ENCODE results near the gene HPS1. TPM values are rescaled to one million over a fixed set of nuclear protein-coding genes. Genes with fewer than 3 reads are reported as not detected.

The HPS1 gene
- total RNA-seq, 4 donors from 2014 or later: 26.3 to 40.6 (median 27.9) TPM

DNA sequence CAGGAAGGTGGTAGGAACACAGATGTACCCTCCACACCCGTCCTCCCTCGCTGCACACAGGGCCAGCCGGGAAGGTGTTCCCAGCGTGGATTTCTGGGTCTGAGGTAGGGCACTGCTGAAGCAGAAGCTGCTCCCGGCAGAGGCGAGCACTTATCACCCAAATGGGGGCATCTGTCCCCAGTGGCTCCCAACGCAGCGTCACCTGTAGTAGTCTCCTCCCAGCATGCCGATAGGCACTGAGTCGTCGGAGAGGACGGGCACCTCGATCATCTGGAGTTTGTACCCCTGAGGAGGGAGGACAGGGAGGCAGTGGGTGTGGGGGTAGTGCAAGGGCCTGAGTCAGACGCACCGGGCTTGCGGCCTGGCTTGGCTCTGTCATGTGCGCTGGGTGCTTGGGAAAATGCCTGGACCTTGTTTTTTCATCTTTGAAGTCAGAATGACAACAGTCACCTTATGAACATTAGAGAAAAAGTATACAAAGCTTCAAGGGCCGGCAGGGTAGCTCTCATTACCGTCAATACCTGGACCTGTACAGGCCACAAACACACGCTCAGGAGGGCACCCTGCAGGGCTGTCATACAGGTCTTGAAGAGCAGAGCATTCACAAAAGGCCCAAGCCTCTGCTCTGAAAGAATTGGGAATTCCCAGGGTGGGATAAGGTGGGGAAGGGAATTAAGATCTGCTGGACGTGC is 28.6 kb downstream of the HPS1 start:
- TF ChIP-seq, protein P1, sequence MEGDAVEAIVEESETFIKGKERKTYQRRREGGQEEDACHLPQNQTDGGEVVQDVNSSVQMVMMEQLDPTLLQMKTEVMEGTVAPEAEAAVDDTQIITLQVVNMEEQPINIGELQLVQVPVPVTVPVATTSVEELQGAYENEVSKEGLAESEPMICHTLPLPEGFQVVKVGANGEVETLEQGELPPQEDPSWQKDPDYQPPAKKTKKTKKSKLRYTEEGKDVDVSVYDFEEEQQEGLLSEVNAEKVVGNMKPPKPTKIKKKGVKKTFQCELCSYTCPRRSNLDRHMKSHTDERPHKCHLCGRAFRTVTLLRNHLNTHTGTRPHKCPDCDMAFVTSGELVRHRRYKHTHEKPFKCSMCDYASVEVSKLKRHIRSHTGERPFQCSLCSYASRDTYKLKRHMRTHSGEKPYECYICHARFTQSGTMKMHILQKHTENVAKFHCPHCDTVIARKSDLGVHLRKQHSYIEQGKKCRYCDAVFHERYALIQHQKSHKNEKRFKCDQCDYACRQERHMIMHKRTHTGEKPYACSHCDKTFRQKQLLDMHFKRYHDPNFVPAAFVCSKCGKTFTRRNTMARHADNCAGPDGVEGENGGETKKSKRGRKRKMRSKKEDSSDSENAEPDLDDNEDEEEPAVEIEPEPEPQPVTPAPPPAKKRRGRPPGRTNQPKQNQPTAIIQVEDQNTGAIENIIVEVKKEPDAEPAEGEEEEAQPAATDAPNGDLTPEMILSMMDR (IDR thresholded peaks at IDR 0.05): no peak
- no peak for TF ChIP-seq POLR2A (IDR thresholded peaks at IDR 0.05)
- intact Hi-C loops (cut with DNase I): no loop called here
- Histone ChIP-seq H3K9me3 (no peaks in the 10 kb centered on the region), H3K4me1 (peaks cover 12 to 25% (median 17%) of the 10 kb centered on the region in 3 donors), H3K36me3 (peaks cover 0 to 69% (median 5%) of the 10 kb centered on the region in 3 donors), H3K27ac (no peak overlapping the region), H3K4me3 (no peak overlapping the region), H3K27me3 (no peaks in the 10 kb centered on the region)
- DNase-seq: no peak
- WGBS, 2 donors: 79 to 89% methylated on average over 2 to 10 of the region's 21 CpGs

GRCh38 chr10:98417481-98417959 is 29.2 kb downstream of the HPS1 start:
- Histone ChIP-seq H3K4me3 (no peak overlapping the region), H3K9me3 (no peaks in the 10 kb centered on the region), H3K27ac (no peak overlapping the region), H3K36me3 (peaks cover 0 to 63% (median 5%) of the 10 kb centered on the region in 3 donors), H3K4me1 (peaks cover 12 to 25% (median 17%) of the 10 kb centered on the region in 3 donors), H3K27me3 (no peaks in the 10 kb centered on the region)
- no peak for DNase-seq
- intact Hi-C loops (cut with DNase I): no loop called here
- 89 to 91% methylated on average over 7 to 10 of the region's 19 CpGs for WGBS, 2 donors
- TF ChIP-seq, protein P1 (IDR thresholded peaks at IDR 0.05): no peak
- TF ChIP-seq POLR2A (IDR thresholded peaks at IDR 0.05): no peak

DNA sequence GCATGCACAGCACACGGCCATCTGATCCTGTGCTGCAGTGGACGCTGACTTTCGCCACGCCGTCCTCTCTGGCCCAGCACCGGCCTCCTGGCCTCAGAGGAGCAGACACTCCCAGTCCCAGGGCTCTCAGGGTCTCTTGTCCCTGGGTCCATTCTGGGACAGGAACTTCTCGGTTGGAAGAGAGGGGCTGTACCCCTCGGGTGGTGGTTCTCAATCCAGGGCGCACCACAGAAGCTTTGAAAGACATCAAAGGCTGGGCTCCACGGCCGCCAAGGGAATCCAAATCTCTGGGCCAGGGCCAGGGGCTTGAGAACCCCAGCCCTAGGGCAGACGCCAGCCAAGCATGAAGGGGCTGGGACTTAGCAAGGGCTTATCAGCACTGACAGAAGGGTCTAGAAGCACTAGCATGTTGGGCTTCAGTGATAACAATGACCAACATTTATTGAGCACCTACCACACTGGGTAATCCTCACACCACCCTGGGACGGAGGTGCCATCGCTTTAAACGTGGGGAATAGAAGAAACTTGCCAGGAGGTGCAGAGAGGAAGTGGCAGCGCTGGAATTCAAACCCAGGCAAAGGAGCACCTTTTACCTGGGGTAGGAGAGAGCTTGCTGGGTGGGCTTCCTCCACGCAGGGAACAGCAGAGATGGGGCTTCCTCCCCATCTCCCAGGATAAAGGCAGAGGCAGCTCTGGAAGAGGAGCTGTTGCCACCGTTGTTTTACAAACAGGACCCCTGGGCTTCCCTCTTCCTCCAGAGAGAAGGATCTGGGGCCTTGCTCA is 29.9 kb downstream of the HPS1 start:
- Histone ChIP-seq H3K4me3 (no peak overlapping the region), H3K36me3 (peaks cover 0 to 56% (median 0%) of the 10 kb centered on the region in 3 donors), H3K4me1 (peaks cover 12 to 30% (median 17%) of the 10 kb centered on the region in 3 donors), H3K9me3 (no peaks in the 10 kb centered on the region), H3K27me3 (no peaks in the 10 kb centered on the region), H3K27ac (no peak overlapping the region)
- TF ChIP-seq, protein P1 (IDR thresholded peaks at IDR 0.05): no peak
- no peak for TF ChIP-seq POLR2A (IDR thresholded peaks at IDR 0.05)
- intact Hi-C loops (cut with DNase I): no loop called here
- DNase-seq: no peak
- WGBS, 2 donors: 75 to 78% methylated on average over 5 to 12 of the region's 18 CpGs

DNA sequence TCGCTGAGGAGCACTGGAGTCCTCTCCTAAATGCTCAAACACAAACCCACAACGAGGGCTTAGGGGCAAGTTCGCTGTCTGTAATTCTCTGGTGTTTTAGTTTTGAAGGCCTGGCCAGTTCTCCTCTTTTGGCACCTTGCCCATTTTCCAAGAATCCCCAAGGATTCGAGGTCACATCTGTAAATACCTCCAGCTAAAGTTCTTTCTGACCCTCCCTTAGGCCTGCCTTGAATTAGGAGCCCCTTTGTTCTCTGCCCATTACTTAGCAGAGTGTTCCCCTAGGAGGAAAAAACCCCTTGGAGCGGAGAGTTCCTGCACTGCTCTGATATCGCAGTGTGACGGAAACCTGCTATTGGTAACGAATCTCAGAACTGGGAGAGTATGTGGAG is 31.0 kb downstream of the HPS1 start:
- intact Hi-C loops (cut with DNase I): no loop called here
- no peaks in the 10 kb centered on the region for H3K9me3 ChIP-seq
- WGBS, 2 donors: 72 to 80% methylated on average over 3 to 8 of the region's 8 CpGs
- H3K36me3 ChIP-seq: peaks cover 0 to 45% (median 0%) of the 10 kb centered on the region in 3 donors
- peak overlapping the region in 3 of 4 donors; percentile 78 to 87 (median 81) for H3K27ac ChIP-seq
- TF ChIP-seq POLR2A (IDR thresholded peaks at IDR 0.05): no peak
- TF ChIP-seq, protein P1 (IDR thresholded peaks at IDR 0.05): no peak
- H3K27me3 ChIP-seq: no peaks in the 10 kb centered on the region
- no peak for DNase-seq
- no peak overlapping the region for H3K4me3 ChIP-seq
- peaks cover 15 to 41% (median 17%) of the 10 kb centered on the region in 3 donors for H3K4me1 ChIP-seq

Measured in esophagus squamous epithelium (tissue), 5 donors.